HG02610 (cell line): Measurements from ENCODE around the gene ACBD3.

Experiments
- ATAC-seq: cut with Tn5 transposase; IDR thresholded peaks from one replicate; pipeline ENCODE4 v1.9.1; 2021; ENCODE audit warnings: mild to moderate bottlenecking, moderate library complexity; ENCODE audit not compliant: unreplicated experiment

Gene ACBD3

DNA sequence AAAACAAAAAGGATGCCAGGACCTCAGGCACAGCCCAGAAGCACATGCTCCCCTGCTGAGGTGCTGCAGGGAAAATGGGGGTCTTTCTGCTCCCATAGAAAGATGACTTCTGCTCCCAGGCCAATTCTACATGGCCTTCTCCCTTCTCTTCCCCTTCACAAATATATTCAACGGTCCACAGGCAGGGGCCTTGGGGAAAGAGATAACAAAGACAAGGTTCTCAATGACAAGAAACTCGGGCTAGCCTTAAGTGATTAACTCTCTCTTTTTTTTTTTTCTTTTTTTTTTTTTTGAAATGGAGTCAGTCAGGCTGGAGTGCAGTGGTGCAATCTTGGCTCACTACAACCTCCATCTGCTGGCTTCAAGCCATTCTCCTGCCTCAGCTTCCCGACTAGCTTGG is 69.9 kb downstream of the ACBD3 start:
- ATAC-seq: no peak

DNA sequence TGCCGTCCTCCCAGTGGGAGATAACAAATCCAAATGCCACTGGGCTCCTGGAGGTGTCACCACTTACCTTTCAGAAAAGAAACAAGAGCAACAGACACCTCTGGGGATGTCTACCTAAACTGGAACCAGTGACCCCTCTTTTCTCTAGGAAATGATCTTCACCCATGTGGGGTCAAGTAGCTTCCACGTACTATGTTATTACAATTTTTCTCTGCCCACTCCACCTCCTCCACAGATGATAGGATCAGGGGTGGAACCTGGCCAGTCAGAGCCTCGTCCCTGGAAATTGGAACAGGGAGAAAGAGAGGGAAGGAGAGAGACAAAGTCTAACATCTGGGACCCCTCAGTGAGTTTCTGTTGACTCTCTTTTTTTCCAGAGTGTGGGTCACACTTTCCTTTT is 73.9 kb downstream of the ACBD3 start:
- no peak for ATAC-seq

DNA sequence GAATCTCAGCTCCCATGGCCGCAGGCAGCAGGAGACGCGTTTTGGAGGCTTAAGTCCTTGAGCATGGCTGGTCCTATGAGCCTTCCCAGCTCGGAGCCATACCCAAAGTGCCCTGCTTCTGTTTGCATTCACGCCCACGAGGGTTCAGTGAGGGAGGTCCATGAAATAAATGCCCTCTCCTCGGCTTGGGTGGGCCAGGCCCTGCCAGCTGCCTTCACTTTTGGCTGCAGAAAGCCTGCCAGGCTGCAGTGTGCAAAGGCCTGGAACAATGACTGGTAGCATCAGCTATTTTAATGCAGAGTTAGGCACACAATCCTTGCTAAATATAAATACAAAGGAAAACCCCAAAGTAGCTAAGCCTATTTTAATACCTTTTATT is 74.7 kb downstream of the ACBD3 start:
- ATAC-seq: no peak

DNA sequence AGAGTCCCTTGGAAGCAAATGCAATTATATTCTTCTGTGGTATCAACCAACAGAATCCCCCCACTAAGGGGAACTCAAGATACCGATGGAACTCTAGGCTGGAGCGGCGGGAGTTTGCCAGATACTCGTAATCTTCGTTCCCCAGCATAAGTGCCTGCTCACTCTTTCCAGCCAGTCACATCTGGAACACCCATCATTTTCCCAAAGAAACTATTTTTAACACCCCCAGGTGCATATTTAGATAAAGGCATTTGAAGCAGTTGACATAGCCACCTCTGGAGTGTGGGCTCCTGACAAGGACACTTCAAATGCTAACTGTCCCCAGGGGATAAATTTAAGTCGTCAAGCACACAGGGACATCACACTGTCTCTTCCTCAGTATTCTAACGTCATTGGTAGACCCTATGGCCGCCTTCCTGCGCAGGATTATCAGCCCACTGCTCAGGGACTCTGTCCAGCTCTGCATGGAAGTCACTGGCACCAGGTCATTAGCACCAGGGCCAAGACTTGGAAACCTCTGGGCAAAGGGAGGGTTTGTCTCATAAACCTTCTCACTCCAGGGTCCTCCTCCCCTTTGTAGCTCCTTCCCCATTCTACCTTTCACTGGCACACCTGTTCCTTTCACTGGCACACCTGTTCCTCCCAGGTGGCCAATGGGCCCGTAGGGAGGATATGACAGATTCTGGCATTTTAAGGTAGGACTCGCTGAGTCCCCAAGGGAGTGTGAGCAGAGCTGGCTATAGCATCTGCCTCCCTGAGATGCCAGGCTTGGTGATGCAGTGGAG is 75.3 kb downstream of the ACBD3 start:
- no peak for ATAC-seq

DNA sequence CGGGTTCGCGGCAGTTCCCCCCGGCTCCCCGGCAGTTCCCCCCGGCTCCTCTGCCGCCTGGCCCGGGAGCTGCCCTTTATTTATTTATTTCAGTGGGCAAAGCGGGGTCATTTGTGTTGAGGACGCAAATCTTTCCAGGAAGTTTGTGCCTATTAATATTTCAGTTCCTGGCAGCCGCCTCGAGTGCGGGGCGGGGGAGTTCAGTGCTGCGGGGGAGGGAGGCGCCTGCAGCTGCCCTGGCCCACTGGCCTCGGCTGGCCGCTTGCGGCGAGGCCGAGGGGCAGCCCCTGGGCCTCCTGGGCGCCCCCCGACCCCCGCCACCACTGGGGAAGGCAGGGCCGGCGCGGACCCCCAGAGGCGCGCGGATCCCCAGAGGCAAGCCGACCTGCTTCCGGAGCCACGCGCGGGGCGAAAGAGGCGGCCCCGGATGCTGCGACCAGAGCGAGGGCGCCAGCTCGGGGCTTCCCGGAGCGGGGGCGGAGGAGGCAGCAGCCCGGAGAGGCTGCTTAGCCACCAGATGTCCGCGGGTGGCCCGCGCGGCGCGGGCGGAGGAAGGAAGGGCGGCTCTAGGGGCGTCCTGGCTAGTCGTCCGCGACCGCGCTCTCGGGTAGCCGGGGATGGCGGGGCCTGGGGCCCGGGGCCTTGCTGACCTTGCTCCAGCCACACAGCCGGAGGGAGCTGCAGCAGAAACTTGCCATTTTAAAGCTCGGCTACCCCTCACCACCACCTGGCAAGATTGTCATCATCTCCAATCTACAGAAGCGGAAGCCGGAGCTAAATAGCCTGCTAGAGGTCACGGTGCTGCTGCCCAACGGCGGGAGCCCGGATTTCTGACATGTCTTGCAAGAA is 76.1 kb downstream of the ACBD3 start:
- ATAC-seq: peak; percentile 81

DNA sequence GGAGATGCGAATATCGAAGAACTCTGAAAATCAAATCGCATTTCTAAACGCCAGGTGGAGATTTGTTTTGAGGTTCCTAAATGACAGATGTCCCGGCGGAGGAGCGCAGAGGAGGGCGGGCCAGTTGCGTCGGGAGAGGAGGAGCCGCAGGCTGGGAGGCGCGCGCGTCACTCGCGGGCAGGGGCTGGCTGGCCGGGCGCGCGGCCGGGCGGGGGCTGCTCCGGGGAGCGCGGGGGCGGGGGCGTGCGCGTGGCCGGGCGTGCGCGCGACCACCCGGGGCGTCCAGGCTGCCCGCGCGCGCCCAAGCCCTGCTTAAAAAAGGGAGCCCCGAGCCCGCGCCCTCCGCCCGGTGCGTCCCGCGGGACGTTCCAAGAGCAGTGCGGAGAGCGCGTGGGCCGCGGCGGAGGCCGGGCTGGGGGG is 76.7 kb downstream of the ACBD3 start:
- peak; percentile 80 for ATAC-seq

DNA sequence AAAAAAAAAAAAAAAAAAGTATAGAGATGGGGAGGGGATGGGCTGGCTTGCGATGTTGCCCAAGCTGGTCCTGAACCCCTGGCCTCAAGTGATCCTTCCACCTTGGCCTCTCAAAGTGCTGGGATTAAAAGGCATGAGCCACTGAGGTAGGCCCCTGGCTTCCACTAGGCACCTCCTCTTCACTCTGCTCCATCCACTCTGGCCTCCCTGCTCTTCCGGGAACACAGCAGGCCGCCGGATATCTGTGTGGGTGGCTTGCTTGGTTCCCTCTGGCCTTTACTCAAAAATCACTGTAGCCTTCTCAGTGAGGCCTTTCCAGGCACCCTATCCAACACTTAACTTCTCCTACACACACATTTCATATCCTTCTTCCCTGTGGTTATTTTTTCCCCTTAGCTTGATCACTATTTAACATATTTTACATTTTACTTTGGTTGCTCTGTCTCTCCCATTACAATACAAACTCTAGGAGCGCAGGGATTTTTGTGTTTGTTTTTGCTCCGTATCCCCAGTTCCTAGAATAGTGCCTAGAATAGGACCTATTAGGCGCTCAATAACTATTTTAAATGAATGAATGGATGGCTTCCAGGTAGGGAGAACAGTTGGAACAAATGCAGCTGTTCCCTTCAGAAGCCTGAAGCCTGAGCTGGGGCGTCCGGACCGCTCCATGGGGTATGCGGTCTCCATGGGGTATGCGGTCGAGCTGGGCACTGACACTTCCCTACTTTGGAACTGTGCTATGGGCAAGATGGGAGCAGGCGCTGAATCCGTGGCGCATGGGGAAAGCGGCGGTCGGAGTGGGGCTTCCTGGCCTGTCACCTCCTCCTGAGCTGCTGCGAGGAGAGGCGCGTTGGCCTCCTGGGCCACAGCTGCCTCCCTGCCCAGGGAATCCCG is 77.4 kb downstream of the ACBD3 start:
- ATAC-seq: no peak

DNA sequence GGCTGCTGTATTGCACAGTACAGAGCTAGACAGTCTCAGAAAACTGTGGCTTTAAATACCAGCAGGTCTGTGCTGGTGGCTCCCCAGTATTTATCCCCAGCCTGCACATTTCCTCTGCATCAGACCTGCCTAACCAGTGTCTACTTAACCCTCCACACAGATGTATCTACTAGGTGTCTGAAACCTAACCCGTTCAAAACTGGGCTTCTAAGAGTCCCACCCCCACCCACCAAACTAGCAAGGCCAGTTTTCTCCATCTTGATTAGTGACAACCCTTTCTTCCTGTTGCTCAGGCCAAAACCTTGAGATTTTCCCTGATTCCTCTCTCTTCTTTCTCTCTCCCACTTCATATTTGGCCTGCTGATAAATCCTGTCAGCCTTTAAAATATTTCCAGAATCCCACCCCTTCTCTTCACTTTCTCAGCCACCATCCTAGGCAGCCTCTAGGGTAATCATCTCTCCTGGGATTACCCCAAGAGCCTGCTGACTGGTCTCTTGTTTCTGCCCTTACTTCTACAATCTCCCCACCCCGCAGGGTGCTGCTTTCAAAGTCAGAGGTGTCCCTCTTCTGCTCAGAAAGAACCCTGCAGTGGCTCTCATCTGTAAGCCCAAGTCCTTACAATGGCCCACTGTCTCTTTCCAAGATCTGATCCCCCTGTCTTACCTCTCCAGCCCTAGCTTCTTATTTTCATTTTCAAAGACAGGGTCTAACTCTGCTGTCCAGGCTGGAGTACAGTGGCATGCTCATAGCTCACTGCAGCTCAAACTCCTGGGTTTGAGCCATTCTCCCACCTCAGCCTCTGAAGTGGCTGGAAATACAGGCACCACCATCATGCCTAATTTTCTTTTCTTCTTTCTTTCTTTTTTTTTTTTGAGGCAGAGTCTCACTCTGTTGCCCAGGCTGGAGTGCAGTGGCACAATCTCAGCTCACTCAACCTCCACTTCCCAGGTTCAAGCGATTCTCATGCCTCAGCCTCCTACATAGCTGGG is 78.8 kb downstream of the ACBD3 start:
- ATAC-seq: no peak

DNA sequence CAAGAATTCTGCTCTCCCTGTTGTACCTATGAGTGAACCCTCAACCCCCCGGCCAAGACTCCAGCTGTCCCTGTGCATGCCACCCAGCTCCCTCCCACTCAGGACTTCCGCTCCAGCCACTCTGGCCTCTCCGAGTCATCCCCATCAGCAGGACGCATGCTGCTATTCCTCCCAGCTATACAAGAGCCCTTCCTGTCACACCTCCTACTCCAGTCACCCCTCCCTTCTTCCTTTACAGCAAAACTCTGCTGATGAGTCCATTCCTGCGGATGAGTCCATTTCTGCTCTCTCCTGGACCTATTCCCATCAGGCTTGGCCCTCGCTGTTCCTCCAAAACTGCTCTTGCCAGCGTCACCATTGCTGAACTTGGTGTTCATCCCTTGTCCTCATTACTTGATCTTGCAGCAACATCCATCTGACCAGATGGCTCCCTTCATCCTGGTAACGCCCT is 81.8 kb downstream of the ACBD3 start:
- no peak for ATAC-seq

DNA sequence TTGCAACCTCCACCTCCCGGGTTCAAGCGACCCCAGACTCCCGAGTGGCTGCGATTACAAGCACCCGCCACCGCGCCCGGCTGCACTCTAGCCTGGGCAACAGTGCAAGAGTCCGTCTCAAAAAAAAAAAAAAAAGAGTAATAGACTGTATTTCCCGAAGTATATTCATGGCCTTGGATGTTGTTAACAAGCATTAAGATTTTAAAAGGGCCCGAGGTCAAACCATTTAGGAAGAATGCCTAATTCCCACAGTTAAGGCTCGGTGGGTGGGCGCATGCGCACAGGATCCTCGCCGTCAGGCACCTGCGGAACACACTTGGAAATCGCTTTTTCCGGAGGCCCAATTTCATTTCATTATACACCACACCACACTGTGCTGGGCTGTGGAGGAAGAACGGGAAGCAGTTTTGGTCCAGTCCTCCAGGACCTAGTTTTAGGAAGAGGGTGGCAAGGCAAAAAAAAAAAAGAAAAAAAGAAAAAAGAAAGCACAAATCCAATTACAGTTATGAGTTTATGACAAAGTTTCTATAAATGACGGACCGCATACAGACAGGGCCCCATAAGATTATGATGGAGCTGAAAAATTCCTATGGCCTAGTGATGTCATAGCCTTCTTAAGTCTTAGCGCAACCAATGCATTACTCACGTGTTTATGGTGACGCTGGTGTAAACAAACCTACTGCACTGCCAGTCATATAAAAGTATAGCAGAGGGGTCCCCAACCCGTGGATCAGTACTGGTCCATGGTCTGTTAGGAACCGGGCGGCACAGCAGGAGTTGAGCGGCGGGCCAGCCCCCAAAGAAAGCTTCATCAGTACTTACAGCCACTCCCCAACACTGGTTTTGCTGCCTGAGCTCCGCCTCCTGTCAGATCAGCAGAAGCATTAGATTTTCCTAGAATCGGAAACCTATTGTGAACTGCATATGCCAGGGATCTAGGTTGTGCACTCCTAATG is 85.8 kb downstream of the ACBD3 start:
- ATAC-seq: no peak

DNA sequence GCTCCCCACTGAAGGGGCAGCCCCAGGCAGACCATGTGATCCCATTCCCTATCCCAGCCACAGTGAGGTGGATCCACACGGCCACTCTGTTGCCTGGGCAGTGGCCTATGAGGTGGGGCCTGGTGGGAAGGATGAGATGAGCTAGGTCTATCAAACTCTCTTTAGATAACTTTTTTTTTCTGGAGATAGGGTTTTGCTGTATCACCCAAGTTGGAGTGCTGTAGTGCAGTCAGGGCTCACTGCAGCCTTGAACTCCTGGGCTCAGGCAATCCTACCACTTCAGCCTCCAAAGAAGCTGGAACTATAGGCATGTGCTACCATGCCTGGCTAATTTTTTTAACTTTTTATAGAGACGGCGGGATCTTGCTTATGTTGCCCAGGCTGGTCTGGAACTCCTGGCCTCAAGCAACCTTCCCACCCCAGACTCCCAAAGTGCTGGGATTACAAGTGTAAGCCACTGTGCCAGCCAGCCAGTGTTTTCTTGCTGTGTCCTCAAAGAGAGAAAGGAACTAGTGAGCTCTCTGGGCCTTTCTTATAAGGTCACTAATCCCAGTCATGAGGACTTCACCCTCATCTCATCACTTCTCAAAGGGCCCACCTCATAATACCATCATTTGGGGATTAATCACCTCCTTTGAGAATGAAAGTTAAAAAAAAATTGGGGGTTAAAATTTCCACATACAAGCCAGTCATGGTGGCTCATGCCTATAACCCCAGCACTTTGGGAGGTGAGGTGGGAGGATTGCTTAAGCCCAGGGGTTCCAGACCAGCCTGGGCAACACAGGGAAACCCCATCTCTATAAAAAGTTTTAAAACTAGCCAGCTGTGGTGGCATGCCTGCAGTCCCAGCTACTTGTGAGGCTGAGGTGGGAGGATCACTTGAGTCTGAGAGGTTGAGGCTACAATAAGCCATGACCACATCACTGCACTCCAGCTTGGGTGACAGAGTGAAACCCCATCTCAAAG is 87.4 kb downstream of the ACBD3 start:
- ATAC-seq: no peak

DNA sequence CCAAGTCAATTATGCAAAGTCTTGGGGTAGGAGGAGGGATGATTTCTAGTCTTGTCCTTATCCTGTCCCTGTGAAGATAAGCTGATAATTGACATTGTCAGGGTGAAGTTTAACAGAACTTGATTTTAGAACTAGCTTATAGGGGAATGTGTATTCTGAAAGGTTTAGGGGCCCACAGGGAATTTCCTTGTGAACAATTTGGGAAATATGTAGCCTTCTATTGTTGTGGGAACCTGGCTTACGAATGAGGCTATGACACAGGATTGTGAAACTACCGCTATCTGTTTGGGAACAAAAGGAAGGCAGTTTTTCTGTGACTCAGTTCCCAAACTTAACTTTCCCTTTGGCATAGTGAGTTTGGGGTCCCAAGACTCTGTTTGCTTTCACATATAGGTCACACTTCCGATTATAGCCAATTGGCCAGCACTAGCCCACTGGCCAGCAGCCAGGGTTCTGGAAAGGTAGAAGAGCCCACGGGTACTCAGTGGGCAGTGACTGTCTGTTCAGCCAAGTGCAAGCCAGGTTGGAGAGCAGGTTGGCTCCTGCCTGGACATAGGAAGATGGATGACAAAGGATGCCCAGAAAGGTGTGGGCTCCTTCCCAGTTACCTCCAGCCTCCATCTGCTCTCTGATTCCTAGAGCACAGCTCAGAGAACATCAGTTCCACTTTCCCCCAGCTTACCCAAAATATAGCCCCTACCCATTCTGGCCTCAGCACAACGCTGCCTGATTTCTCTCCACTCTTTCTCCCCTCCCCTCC is 88.5 kb downstream of the ACBD3 start:
- ATAC-seq: no peak

DNA sequence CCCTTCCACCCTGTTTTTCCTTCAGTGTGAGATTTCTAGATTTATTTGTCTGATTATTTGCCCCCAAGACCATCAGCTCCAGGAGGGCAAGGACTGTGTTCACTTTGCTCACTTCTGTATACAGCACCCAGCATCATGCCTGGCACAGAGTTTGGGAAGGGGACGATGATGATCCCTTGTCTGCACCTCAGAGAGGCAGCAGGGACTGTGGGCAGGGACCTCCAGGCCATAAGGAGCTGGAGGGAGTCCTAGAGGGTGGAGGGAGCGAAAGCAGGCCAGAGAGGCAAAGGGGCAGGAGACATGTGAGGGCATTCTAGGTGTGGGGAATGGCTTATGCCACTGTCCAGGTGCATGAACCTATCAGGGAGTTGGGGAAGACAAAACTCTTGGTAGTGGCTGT is 91.3 kb downstream of the ACBD3 start:
- ATAC-seq: no peak
